Daoy (cell line): ENCODE results near the gene SETD5. TPM values are rescaled to one million over a fixed set of nuclear protein-coding genes. Genes with fewer than 3 reads are reported as not detected.
A peak's percentile ranks its signal among the peaks of the same experiment; 100 is the strongest.

Source experiments
- DNase-seq: peaks from one replicate; pipeline ENCODE4 v3.0.0-alpha.2; 2015; ENCODE audit warnings: low read depth
- total RNA-seq: library from RNA; depleted of rRNA; stranded (reverse); fragments of >200 nt; shearing (Covaris generic); gene quantifications from 2 replicates; pipeline ENCODE4 v1.2.3, GENCODE V29; 2014

Gene SETD5
- total RNA-seq, 1 experiment from 2014 or later, result 24.5 TPM

DNA sequence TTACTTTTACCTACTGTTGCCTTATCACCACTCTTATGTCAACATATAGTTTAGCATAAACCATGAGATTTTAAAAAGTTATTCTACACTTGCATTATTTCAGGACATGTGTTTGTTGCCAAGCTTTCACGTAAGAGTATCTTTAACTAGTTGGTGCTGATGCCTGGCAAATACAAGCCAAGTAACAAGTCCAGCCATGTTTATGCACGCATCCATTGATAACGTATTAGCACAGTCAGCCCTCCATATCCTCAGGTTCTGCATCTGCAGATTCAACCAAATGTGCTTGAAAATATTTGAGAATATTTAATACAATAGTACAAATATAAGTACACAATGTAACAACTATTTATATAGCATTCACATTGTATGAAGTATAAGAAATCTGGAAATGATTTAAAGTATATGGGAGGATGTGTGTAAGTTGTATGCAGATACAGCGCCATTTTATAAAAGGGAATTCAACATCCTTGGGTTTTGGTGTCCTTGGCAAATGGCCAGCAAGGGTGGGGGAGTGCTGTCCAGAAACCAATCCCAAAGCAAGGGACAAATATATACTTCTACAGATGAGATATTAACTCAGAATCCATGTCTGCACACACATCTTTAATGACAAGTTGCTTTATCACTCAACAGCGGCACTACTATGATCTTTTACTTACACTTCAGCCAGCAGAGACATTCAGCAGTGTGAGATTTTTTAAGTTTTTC, 8.7 kb upstream of the SETD5 start:
- DNase-seq, result no peak

DNA sequence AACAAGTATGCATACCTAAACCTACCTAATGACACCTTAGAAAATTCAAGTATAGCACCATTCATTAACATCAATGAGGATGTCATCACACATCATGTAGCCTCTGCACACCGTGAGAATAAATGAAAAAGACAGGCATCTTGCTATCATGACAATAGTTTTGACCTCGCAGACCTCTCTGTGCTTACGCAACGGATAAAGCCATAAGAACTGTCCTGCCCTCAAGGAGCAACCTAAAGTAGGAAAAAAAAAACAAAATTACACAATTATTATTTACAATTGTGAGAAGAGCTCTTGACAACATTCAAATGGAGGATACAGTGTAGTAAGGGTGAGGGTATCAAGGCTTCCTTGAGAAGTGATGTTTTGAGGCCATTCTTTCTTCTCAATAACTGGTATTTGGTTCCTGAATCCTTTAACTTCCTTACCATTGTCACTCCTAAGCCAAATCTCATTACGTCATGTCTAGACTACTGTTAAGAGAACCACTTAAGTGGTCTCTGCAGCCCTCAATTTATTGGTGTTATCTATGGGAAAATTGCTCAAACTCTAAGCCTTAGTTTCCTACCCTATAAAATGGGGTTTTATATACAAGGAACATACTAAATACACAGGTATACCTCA, 7.0 kb upstream of the SETD5 start:
- DNase-seq, result no peak

GRCh38 chr3:9392041-9392440, 5.4 kb upstream of the SETD5 start:
- DNase-seq, result no peak

DNA sequence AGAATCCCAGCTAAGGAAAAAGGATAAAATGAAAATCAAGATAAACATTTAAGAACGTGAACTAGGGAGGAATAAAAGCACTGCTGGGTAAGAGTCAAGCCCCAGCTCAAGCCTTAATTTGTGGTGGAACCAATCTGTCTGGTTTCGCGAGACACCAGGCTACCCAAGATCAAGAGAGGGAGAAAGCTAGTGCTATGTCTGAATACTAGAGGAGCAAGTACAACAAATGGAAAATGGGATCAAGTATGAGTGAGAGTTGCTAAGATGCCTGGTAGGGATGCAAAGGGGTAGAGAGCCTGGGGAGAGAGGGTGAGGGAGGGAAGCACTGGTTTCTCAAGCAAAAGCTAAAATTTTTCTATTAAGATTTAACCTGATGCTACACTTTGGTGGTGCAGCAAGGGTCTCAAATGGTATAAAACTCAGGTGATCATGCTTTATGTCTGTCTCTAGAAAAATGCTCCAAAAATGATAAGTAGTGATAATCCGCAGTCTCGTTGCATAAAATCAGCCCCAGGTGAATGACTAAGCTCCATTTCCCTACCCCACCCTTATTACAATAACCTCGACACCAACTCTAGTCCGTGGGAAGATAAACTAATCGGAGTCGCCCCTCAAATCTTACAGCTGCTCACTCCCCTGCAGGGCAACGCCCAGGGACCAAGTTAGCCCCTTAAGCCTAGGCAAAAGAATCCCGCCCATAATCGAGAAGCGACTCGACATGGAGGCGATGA, 1.7 kb upstream of the SETD5 start:
- DNase-seq, result no peak

GRCh38 chr3:9396301-9396631, 1.1 kb upstream of the SETD5 start:
- peak; percentile 91 for DNase-seq

GRCh38 chr3:9396632-9397331, 633 bp upstream of the SETD5 start:
- peak; percentile 98 for DNase-seq

- DNase-seq, result peak; percentile 47
Observed at GRCh38 chr3:9397906-9398699, 688 bp downstream of the SETD5 start.

- peak; percentile 50 for DNase-seq
Observed at GRCh38 chr3:9398700-9399336, 1.4 kb downstream of the SETD5 start.

- no peak for DNase-seq
Observed at GRCh38 chr3:9399337-9399703, 1.9 kb downstream of the SETD5 start.

- DNase-seq, result peak; percentile 75
Observed at GRCh38 chr3:9399746-9400145, 2.3 kb downstream of the SETD5 start.

GRCh38 chr3:9400616-9401015, 3.2 kb downstream of the SETD5 start:
- DNase-seq, result no peak

DNA sequence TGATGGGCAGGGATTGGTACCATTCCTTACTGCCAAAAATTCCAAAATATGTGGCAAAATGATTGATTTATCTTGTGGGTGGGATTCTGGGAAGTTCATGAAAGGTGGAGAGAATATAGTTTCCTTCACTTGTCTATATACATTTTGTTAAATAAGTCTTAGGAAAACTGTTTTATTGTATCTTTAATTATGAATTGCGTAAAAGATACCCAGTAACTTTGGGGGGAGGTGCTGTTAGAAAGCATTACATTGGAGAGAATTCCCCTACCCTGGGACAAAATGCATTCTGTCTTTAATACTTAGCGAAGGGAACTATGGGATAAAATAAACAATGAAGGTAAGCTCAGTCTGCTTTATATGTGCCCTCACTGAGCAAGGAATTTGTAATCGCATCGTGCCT, 4.6 kb downstream of the SETD5 start:
- no peak for DNase-seq

DNA sequence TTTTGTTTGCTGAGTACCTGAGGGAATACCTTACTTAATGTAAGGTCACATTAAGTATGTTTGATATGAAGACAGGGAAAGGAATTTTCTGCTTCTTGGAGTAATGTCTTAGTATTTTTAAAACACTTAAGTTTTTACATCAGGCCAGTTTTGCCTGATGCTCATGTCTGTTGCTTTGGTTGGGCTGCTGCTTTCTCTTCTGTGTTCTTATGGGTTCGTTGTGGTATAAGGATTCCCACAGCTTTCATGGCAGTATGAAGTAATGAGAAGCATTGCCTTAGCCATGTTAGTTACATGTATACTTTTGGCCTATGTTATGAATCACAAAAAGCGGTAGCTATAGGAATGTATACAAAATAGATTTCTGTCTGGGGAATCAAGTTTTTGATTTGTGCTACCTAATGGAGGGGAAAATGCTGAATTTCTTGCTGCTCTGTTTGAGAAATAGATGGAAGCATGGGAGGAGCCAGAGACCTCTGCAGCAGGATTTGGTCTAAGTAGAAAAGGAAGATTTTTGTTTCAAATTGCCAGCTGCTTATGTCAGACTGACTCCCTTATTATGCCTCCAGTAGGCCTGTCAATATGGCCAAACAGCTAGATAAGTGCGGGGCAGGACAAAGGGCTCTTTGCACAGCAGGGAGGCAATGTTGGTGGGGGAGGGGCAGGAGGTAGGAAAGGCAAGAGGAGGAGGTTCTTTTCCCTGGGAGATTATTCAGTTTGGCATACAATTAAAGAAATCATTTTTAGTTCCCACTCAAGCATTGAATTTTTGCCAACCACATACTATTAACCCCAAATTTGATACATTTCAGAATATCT, 5.2 kb downstream of the SETD5 start:
- peak; percentile 32 for DNase-seq

- no peak for DNase-seq
Observed at GRCh38 chr3:9403463-9403862, 6.0 kb downstream of the SETD5 start.

GRCh38 chr3:9404680-9405079, 7.3 kb downstream of the SETD5 start:
- DNase-seq, result no peak

- no peak for DNase-seq
Observed at GRCh38 chr3:9405756-9406155, 8.3 kb downstream of the SETD5 start.

DNA sequence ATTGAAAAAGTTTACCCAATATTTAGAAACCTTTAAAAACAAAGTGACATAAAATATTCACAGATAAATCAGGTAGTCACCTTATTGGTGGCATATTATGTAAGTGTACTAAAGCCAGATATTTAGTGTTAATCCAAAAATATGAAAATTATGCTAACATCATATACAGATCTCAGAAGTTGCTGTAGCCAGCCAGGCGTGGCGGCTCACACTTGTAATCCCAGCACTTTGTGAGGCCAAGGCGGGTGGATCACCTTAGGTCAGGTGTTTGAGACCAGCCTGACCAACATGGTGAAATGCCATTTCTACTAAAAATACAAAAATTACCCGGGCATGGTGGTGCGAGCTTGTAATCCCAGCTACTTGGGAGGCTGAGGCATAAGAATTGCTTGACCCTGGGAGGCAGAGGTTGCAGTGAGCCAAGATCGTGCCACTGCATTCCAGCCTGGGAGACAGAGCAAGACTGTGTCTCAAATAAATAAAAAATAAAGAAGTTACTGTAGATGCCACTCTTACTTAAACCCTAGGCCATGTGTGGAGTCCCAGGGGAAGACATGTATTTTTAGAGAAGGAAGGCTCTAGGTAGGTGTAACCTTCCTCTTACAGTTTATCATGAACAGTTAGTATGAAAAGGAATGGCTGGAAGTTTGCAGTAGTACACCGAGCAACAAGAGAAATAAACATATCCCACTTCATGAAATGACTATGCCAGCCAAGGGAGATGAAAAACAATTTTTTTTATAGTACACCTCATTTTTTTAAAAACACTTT, 9.6 kb downstream of the SETD5 start:
- no peak for DNase-seq

DNA sequence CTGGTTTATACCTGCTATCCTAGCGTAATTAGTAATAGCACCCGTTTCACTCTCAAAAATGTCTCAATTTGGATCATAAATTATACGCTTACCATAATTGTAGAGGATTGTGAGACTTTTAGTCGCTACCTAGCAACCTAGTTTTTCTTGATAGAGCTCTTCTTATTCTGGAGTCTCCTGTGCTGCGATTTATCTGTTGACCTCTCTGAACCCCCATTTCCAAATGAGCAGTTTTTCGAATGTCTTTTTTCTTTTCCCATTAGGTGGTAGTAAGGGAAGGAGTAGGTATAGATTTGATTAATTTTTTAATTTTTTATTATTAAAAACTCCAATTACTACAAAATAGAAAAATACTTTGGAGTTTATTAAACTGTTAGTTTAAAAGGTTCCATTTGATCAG, 10.6 kb downstream of the SETD5 start:
- no peak for DNase-seq

DNA sequence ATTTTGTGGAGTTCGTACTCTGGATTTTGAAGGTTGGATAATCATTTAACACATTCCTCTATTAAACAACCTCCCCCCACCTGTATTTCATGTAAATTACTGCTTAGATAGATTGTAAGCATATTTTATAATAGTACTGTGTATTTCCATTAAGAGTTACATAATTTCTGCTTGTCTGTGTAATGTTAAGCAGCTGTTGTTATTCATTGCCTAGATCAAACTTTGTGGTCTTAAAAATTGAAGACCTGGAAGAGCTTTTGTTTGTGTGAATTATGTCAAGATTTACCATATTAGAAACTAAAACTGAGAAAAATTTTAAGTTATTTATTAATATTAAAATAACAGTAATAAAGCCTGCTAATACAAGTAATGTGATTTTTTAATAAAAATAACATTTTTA, 11.1 kb downstream of the SETD5 start:
- no peak for DNase-seq
